NOMO-1 treated with dmso at 0.1 percent for 144 hours (cell line): ENCODE data around the gene STARD7.

Source experiments
- DNase-seq: peaks from one replicate; lab custom pipeline; 2025; ENCODE audit not compliant: unreplicated experiment; lab: John Stamatoyannopoulos, UW

The STARD7 gene

GRCh38 chr2:96198921-96199320 is 9.7 kb downstream of the STARD7 start:
- no peak for DNase-seq

- no peak for DNase-seq
These were observed 10.9 kb downstream of the STARD7 start for GRCh38 chr2:96197546-96198255.

DNA sequence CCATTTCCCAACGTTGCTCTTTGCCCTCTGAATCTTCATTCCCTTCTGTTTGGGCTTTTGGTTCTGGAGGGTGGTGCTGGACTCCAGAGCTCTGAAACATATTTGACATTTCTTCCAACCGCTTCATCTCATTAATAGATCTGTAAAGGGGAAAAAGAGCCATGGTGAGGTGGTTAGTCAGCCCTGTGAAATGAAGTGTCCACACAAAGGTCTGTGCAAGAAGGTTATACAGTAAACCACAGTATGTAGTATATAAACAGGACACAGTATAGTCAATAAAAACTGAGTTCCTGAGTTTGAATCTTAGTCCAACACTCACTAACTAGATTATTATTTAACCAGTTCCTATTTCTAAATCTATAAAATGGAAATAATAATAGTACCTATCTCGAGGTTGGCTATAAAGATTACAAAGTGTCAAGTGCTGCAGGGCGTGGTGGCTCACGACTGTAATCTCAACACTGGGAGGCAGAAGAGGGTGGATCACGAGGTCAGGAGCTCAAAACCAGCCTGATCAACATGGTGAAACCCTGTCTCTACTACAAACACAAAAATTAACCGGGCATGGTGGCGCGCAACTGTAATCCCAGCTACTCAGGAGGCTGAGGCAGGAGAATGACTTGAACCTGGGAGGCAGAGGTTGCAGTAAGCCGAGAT is 13.1 kb downstream of the STARD7 start:
- DNase-seq = no peak

- DNase-seq = no peak
These were observed 16.5 kb downstream of the STARD7 start for GRCh38 chr2:96191937-96192670.

- DNase-seq = no peak
These were observed 19.7 kb downstream of the STARD7 start for GRCh38 chr2:96188821-96189526.

- no peak for DNase-seq
These were observed 22.1 kb downstream of the STARD7 start for GRCh38 chr2:96186562-96186961.

DNA sequence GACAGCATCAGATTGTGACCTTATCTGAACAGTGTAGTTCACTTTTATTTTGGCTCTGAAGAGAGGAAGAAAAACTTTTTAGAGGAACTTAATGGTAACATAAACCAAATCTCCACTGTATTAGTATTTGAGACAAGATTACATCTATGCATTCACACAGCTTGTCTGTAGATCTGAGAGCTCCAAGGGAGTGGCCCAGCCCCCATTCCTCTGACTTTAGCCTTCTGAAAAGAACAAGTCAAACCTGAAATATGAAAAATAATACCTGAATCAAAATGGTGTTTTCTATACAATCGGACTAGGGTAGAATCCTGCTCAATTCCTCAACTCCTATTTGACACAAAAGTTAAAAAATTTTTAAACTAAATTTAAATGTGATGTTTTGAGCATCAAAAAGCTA is 23.1 kb downstream of the STARD7 start:
- no peak for DNase-seq

DNA sequence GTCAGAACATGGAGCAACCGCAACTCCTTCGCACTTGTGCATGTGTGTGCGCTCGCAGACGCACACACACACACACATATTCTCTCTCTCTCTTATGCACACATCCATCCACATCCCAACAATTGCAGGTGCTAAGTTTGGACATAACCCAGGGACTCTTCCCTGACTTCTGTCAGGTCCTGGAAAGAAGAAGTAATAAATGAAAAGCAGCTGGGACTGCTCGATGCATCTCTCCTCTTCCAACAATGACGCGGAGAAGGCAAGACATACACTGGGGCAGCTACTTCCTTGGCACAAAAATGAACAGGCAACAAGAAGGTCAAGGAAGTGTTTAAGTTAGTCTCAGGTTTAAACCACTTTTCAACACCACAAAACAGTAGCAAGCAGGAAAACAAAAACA is 23.6 kb downstream of the STARD7 start:
- DNase-seq = no peak

DNA sequence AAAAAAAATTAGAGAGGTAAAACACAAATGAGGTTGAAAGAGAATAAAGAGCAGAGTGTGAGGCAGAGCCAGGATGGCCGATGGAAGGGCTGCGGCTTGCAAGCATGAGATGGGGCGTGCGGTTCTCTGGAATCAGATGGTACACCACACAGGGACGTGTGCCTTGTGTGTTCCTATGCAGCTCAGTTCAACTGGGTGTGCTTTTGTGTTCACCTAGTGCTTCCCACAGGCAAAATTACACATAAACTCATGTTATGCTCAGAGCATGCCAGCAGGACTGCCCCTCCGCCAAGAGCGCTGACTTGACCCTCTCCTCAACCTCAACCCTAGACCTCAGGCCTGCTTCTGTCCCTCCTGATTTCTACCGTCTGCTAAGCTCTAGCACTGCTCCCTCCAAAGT is 24.4 kb downstream of the STARD7 start:
- DNase-seq = no peak

DNA sequence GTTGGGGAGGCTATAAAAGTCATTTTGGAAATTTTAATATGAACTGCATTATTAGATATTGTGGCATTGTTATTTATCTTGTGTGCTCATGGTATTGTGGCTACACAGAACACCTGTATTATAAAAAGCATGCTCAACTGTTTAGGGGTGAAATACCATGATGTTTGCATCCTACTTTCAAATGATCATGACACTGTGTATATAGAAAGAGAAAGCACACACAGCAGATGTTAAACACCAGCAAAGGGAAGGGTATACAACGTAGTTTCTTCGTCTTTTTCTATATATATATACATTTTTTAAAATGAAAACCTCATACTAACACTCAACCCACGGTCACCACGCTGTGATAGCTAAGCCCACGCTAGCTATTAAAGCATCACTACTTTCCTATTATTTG is 27.1 kb downstream of the STARD7 start:
- no peak for DNase-seq

DNA sequence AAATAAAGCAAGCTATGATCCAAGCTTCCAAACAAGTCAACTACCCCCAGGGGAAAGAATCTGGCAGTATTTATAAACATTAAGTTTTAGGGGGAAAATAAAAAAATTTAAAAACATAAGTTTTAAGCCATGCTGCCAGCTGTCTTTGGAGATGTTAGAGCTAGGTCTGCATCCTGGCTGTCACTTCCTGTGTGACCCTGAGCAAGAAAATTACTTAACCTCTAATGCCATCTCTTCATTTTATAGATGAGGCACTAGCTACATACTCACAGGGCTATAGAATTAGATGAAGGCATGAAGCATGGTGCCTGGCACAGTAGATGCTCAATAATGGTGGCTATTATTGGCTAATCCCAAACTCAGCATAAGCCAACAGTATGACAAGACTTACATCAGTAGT is 28.1 kb downstream of the STARD7 start:
- DNase-seq = no peak

GRCh38 chr2:96180002-96180401 is 28.6 kb downstream of the STARD7 start:
- no peak for DNase-seq

GRCh38 chr2:96176661-96177060 is 32.0 kb downstream of the STARD7 start:
- DNase-seq = no peak

DNA sequence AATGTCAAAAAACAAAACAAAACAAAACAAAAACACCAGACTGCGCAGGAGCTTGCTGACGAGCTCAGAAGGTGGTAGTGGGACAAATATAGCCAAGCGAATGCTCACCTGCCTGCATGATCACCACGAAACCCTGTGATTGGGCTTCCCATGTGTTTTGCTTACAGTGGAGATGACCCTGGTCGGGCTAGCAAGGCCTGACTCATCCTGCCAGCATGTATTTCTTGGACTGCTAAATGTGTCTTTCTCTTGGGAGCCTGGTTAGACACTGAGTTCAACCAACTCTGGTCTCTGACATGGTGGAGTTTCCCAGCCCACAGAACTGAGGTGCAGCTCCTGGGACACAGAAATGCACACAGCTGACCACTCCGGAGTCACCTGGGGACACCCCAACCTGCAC is 32.7 kb downstream of the STARD7 start:
- no peak for DNase-seq

GRCh38 chr2:96174251-96175144 is 34.1 kb downstream of the STARD7 start:
- peak; percentile 49 for DNase-seq

DNA sequence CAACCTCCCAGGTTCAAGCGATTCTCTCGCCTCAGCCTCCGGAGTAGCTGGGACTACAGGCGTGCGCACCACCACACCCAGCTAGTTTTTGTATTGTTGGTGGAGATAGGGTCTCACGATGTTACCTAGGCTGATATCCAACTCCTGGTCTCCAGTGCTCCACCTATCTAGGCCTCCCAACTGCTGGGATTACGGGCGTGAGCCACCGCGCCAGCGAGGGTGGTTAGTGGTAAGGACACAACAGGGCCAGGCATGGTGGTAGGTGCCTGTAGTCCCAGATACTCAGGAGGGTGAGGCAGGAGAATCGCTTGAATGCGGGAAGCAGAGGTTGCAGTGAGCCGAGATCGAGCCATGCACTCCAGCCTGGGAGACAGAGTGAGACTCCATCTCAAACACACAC is 36.8 kb downstream of the STARD7 start:
- no peak for DNase-seq

DNA sequence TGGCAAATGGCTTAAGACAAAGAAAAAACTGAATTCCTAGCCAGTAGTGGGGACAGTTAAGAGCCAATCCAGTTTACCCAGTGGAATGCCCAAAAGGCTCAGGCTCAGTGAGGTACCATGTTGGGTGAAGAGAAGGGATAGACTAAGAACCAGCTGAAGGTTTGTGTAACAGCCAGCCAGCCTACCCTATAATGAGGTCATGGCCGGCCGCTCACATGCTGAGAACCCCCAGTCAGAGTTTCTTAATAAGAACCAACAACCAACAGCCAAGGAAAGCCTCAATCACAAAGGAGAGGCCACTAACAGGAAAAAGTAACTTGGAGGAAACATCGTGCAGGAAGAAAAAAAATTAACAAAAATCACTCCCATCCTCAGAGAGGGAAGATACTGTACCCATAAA is 38.0 kb downstream of the STARD7 start:
- no peak for DNase-seq

GRCh38 chr2:96169868-96170507 is 38.6 kb downstream of the STARD7 start:
- DNase-seq = no peak

DNA sequence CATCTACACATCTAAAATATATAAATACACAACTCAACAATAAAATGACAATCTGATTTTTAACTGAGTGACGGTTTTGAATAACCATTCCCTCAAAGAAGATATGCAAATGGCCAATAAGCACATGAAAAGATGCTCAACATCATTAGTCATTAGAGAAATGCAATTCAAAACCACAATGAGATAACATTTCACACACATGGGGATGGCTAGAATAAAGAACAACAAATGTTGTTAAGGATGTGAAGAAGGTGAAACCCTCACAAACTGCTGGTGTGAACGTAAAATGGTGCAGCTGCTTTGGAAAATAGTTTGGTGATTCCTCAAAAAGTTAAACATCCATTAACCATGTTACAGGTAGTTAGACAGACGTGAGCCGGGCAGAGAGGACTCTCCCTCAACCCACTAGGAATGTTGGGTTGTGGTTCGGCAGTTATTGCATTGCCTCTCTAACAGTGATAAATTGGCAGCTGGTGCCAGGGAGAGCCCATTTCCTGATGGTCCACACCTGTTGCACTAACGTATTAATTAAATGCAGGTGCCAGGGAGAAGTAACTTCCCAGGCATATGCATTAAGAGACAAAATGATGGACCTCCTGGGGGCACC is 41.1 kb downstream of the STARD7 start:
- DNase-seq = no peak
